GM12891 (cell line): Measurements from ENCODE around the gene COL6A2.

Experiments used
- POLR2A ChIP-seq: IDR thresholded peaks from 2 replicates; pipeline ENCODE4 v1.6.1; 2011; ENCODE audit warnings: low read depth, low read length, control low read depth
- POLR2AphosphoS5 ChIP-seq: IDR thresholded peaks from 2 replicates; pipeline ENCODE4 v1.6.1; 2011; ENCODE audit warnings: low read depth, low read length, control low read depth
- POU2F2 ChIP-seq: IDR thresholded peaks from 2 replicates; pipeline ENCODE4 v1.6.1; 2011; ENCODE audit warnings: low read depth, mild to moderate bottlenecking, control low read depth, low read length, moderate library complexity
- SPI1 ChIP-seq: IDR thresholded peaks from 2 replicates; pipeline ENCODE4 v1.6.1; 2011; ENCODE audit warnings: low read depth, low read length, control low read depth
- TAF1 ChIP-seq: IDR thresholded peaks from 2 replicates; pipeline ENCODE4 v1.6.1; 2011; ENCODE audit warnings: low read depth, low read length, control low read depth

- no peak for TF ChIP-seq POLR2AphosphoS5
- TF ChIP-seq SPI1, result no peak
- TF ChIP-seq POLR2A, result no peak
- TF ChIP-seq POU2F2, result no peak
- TF ChIP-seq TAF1, result no peak
Measured at GRCh38 chr21:46142582-46143473, 44.9 kb downstream of the COL6A2 start.
